Hypothalamus (tissue), 51 donors: Measurements from ENCODE around the gene SIK3.
A peak's percentile ranks its signal among the peaks of the same experiment; 100 is the strongest.

Source experiments
- DNase-seq, 51 donors: peaks; one replicate each; lab custom pipeline; 2025; lab: John Stamatoyannopoulos, UW

SIK3 gene

GRCh38 chr11:116981266-116981885 is 116.9 kb downstream of the SIK3 start:
- DNase-seq = no peak

GRCh38 chr11:116980136-116980793 is 118.0 kb downstream of the SIK3 start:
- DNase-seq = no peak

GRCh38 chr11:116976941-116977570 is 121.2 kb downstream of the SIK3 start:
- peak in 2 of 51 donors; percentile 21 to 56 for DNase-seq

- no peak for DNase-seq
Observed at GRCh38 chr11:116975661-116976060, 122.6 kb downstream of the SIK3 start.

GRCh38 chr11:116973270-116973669 is 125.0 kb downstream of the SIK3 start:
- no peak for DNase-seq

DNA sequence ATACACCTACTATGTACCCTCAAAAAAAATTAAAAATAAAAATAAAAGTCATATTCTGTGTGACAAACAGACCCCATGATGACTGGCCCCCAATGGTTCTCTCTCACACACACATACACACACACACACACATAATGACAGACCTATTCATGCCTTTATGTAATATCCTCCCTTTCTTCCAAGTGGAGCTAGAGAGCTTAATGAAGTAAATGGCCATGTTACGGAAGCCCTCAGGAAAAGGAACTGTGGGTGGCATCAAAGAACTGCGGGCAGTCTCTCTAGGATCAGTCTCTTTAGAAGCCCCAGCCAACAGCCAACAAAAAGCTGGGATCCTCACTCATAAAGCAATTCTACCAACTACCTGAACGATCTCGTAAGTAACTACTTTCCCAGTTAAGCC is 125.5 kb downstream of the SIK3 start:
- peak in 3 of 51 donors; percentile 7 to 38 (median 28) for DNase-seq

DNA sequence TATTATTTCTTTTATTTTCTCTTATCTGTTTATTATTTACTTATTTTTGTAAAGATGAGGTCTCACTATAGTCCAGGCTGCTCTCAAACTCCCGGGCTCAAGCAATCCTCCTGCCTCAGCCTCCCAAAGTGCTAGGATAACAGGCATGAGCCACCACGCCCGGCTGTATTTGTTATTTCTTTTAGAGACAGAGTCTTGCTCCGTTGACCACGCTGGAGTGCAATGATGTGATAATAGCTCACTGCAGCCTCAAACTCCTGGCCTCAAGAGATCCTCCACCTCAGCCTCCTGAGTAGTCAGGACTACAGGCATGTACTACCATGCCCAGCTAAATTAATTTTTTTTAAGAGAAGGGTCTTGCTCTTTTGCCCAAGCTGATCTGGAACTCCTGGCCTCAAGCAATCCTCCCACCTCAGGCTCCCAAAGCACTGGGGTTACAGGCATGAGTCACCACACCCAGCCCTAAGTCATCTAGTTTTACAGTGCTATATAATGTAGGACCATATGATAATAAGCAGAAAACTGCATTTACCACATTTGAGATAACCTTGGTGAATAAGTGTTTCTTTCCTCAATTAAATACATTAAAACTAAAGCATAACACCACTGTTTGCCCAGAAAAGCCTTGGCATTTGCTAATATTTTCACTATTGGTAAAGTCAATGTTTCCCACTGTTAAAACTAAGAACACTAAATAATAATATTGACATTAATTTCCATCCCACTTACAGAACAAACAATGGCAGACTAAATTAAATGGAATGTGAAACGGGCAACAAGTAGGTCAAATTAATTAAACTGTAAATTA is 127.5 kb downstream of the SIK3 start:
- no peak for DNase-seq

GRCh38 chr11:116969694-116970093 is 128.5 kb downstream of the SIK3 start:
- no peak for DNase-seq

DNA sequence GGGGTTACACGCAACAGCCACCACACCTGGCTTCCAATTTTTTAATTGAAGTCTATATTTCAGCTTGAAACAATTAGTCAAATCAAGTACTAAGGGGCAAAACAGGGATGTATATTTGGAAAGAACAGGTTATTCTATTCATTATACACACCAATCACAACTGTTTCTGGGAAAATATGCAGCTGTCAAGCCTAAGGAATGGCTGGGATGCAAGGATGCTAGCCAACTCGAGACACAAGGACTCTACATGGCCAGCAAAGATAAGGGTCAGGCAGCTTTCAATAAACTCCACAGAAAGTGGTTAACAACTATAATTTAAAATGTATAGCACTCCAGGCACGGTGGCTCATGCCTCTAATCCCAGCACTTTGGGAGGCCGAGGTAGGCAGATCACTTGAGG is 134.0 kb downstream of the SIK3 start:
- DNase-seq = no peak

DNA sequence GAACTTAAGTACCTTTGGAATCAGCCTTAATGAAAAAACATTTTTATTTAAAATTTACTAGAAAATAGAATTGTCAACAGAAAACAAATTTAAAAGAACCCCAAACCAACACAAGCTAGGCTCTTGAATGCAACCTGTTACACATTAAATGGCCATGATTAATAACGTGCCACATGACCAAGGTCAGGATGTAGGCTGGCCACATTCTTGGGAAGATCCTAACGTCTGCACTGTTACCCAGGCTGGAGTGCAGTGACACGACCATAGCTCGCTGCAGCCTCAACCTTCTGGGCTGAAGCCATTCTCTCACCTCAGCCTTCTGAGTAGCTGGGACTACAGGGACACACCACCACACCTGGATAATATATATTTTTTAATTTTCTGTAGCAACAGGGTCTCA is 134.4 kb downstream of the SIK3 start:
- DNase-seq = no peak

DNA sequence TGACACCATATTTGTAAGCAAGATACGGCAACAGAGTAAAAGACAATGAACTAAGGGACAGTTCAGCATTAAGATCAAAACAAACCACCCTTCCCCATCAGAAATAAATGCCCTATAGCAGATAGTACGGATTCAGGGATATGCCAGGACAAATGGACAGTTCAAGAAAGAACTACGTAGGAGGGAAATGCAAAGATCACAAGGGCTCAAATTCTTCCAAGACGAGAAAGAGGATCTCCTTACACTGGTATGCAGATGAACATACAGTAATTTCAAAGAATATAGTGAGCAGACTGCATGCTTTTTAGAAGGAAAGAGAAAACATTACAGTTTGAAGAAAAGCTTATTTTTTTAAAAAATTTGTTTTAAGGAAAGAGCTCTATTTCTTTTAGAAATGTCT is 136.1 kb downstream of the SIK3 start:
- DNase-seq = no peak

DNA sequence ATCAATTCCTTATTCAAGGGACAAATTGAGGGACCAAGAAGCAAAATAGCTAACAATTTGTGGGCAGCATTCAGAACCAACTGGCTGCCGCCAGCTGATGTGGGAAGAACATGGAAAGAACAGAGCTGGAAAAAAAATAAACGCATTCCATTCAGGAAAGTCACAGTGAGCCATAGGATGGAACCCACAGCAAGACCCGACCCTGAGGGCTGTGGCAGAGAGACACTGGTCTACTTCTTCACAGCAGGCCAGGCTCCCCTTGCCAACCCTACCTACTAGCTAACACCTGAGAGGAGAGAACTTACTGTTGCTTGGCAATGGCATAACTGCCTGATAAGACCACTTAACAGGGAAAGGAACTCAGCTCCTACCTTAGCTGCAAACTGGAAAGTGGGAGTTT is 137.3 kb downstream of the SIK3 start:
- peak in 1 of 51 donors; percentile 16 for DNase-seq

DNA sequence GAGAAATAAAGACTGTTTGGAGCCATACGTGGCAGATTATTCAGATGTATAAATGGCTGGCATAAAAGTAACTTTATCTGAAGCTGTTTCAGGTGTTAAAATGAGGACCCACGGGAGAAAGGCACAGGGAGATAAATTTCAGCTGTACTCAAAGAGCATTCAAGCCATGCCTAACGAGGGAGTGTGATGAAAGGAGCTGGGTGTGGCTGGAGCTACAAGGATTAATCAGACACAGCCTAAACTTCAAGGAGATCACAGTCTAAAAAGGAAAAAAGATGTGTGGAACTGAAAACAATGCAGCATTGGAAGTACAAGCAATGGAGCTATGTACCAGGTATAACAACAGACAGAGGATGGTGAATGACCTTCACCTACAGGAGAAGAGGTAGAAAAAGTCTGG is 140.0 kb downstream of the SIK3 start:
- peak in 1 of 51 donors; percentile 21 for DNase-seq

DNA sequence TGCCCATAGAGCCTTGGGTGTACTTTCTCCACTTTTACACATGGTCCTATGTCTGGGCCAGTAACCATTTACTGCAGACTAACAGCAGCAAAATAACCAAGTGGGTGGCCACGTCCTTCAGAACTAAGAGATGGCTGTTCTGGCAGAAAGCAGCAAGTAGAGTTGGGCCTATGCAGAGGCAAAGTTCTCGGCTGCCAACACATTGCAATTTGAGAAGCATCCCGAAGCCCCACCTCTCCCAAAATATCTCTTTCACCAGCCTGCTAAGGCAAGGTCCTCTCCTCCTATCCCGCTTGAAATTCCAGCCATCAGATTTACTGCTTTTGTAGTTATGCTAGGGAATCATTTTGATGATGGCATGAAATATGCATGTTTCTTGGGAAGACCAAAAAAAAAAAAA is 142.3 kb downstream of the SIK3 start:
- DNase-seq = no peak

DNA sequence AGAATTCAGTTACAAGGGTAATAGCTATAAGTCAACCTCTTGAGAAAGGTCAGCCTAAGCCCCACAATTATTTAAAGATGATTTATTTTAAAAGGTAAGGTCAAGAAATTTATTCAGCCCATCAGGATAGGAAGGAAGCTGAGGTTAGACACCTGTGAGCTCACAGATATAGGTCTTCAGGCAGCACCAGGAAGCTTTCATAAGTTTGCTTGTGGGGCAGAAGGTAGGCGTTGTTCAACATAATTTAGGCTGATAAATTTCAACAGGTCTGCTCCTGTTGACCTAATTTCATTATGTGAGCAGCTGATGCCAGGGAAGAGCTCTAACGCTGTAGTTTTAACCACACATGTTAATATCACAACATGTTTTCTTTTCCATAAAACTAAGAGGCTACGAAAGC is 142.7 kb downstream of the SIK3 start:
- DNase-seq = no peak

- DNase-seq = no peak
Observed at GRCh38 chr11:116953530-116954285, 144.5 kb downstream of the SIK3 start.

GRCh38 chr11:116951762-116952161 is 146.5 kb downstream of the SIK3 start:
- DNase-seq = no peak

DNA sequence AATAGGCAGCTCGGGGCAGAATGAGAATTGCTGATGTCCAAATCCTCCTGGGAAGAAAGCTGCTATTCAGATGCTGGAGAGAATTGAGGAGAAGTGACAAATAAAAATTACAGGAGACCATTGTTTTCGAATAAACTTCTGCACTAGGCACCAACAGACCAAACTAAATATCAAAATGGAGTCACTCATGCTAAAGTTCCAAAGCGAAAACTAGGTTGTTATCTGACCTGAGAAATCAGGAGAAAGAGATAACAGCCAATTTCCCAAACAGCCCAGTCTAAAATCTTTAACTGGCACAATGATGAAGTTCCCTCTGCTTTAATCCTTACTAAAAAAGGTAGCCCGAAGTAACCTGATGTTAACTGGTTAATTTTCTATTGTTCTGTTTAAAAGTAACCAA is 148.0 kb downstream of the SIK3 start:
- DNase-seq = no peak

DNA sequence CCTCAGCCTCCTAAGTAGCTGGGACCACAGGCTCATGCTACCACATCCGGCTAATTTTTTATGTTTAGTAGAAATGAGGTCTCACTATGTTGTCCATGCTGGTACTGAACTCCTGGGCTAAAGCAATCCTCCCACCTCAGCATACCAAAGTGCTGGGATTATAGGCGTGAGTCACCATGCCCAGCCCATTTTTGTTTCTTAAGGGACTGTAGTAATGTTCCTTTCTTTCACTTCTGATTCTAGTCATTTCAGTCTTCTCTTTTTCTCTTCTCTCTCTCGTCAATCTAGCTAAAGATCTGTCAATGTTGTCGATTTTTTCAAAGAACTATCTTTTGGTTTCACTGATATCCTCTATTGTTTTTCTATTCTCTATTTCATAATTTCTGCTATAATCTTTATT is 149.8 kb downstream of the SIK3 start:
- no peak for DNase-seq

GRCh38 chr11:116946414-116946813 is 151.8 kb downstream of the SIK3 start:
- no peak for DNase-seq

GRCh38 chr11:116939499-116939898 is 158.7 kb downstream of the SIK3 start:
- no peak for DNase-seq
